SK-N-MC (cell line): ENCODE data around the gene LIME1.

Experiments used
- DNase-seq: peaks from one replicate; pipeline ENCODE4 v3.0.0-alpha.2; 2011; ENCODE audit warnings: low read depth, low spot score
- H3K27ac ChIP-seq: fragments of 200-600 bp; sonication (generic); 2 replicates; pipeline ENCODE4 v1.5.1; 2016; ENCODE audit warnings: mixed run types
- H3K36me3 ChIP-seq: fragments of 200-600 bp; sonication (generic); 2 replicates; pipeline ENCODE4 v1.6.1; 2017; ENCODE audit warnings: antibody characterized with exemption, low read length, mixed read lengths; ENCODE audit not compliant: insufficient read depth
- H3K4me3 ChIP-seq: fragments of 200-600 bp; sonication (generic); 2 replicates; pipeline ENCODE4 v1.5.1; 2016
- H3K9ac ChIP-seq: fragments of 200-600 bp; sonication (generic); 2 replicates; pipeline ENCODE4 v1.8.0; 2017; ENCODE audit warnings: mixed run types, mixed read lengths; ENCODE audit not compliant: insufficient read length
- H3K9me3 ChIP-seq: fragments of 200-600 bp; sonication (generic); 2 replicates; pipeline ENCODE4 v1.6.1; 2017; ENCODE audit warnings: low read depth, mild to moderate bottlenecking, antibody characterized with exemption, low read length, moderate library complexity, mixed read lengths
- EZH2 ChIP-seq: fragments of 200-600 bp; sonication (generic); IDR thresholded peaks from one replicate; pipeline ENCODE4 v1.6.1; 2017; ENCODE audit warnings: antibody characterized with exemption
- FOXP2 ChIP-seq: optimal IDR thresholded peaks from 2 replicates; pipeline ENCODE3; 2011; ENCODE audit warnings: mild to moderate bottlenecking, moderate library complexity; ENCODE audit not compliant: insufficient read depth; ENCODE audit errors: extremely low read length, control extremely low read depth
- POLR2AphosphoS5 ChIP-seq: IDR thresholded peaks from 2 replicates; pipeline ENCODE4 v1.6.1; 2012; ENCODE audit warnings: mild to moderate bottlenecking, low read depth, low read length, borderline replicate concordance

LIME1 gene

DNA sequence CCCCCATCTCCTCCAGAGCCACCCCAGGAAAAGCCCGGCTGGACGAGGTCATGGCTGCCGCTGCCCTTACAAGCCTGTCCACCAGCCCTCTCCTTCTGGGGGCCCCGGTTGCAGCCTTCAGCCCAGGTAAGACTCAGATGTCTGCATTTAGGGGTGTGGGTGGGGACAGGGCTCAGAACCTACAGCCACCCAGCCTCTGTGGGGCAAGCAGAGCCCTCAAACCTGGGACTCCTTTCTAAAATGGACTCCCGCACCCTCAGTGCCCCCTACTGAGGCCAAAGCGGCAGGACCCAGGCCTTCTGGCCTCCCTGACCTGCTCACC is 4.9 kb downstream of the LIME1 start:
- no peak for DNase-seq
- H3K27ac ChIP-seq: no peak overlapping the region
- TF ChIP-seq EZH2: no peak
- no peak for TF ChIP-seq FOXP2
- no peak for TF ChIP-seq POLR2AphosphoS5
- H3K36me3 ChIP-seq: peaks cover 3% of the 10 kb centered on the region; the same call in 1 of the 2 replicates
- H3K9ac ChIP-seq: no peak overlapping the region
- peak overlapping the region; percentile 82 for H3K4me3 ChIP-seq
- no peaks in the 10 kb centered on the region for H3K9me3 ChIP-seq

DNA sequence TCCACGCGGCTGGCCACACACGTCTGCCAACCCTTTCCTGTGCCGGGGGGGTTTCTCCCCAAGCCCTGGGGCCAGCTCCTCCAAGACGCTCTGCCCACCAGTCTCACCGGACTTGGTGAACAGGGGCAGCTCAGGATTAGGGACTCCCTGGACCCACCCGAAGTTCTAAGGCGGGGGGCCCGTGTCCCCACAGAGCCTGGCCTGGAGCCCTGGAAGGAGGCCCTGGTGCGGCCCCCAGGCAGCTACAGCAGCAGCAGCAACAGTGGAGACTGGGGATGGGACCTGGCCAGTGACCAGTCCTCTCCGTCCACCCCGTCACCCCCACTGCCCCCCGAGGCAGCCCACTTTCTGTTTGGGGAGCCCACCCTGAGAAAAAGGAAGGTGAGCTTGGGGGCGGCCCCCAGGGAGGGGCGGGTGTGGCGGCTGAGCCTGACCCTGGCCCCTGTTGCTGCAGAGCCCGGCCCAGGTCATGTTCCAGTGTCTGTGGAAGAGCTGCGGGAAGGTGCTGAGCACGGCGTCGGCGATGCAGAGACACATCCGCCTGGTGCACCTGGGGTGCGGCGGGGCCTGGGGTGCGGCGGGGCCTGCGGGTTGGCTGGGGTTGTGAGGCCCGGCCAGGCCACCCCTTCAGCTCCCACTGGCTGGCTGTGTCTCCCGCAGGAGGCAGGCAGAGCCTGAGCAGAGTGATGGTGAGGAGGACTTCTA is 5.4 kb downstream of the LIME1 start:
- no peak for DNase-seq
- Histone ChIP-seq H3K4me3 (no peak overlapping the region), H3K27ac (no peak overlapping the region), H3K36me3 (peaks cover 3% of the 10 kb centered on the region; the same call in 1 of the 2 replicates), H3K9me3 (no peaks in the 10 kb centered on the region), H3K9ac (no peak overlapping the region)
- TF ChIP-seq FOXP2 (no peak), EZH2 (no peak), POLR2AphosphoS5 (no peak)

DNA sequence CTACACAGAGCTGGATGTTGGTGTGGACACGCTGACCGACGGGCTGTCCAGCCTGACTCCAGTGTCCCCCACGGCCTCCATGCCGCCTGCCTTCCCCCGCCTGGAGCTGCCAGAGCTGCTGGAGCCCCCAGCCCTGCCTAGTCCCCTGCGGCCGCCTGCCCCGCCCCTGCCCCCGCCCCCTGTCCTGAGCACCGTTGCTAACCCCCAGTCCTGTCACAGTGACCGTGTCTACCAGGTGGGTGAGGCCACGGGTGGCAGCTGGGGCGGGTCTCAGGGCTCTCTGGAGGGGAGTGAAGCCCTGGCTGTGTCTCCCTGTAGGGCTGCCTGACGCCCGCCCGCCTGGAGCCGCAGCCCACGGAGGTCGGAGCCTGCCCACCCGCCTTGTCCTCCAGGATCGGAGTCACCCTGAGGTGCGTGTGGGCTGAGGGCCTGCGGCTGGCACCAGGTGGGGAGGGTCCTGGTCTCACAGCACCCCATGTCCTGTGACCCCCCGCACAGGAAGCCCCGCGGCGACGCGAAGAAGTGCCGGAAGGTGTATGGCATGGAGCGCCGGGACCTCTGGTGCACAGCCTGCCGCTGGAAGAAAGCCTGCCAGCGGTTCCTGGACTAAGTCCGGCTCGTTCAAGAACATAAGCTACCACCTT is 6.0 kb downstream of the LIME1 start:
- H3K4me3 ChIP-seq: no peak overlapping the region
- DNase-seq: no peak
- H3K9me3 ChIP-seq: no peaks in the 10 kb centered on the region
- H3K9ac ChIP-seq: no peak overlapping the region
- peaks cover 3% of the 10 kb centered on the region; the same call in 1 of the 2 replicates for H3K36me3 ChIP-seq
- TF ChIP-seq POLR2AphosphoS5: no peak
- TF ChIP-seq FOXP2: no peak
- TF ChIP-seq EZH2: no peak
- no peak overlapping the region for H3K27ac ChIP-seq

DNA sequence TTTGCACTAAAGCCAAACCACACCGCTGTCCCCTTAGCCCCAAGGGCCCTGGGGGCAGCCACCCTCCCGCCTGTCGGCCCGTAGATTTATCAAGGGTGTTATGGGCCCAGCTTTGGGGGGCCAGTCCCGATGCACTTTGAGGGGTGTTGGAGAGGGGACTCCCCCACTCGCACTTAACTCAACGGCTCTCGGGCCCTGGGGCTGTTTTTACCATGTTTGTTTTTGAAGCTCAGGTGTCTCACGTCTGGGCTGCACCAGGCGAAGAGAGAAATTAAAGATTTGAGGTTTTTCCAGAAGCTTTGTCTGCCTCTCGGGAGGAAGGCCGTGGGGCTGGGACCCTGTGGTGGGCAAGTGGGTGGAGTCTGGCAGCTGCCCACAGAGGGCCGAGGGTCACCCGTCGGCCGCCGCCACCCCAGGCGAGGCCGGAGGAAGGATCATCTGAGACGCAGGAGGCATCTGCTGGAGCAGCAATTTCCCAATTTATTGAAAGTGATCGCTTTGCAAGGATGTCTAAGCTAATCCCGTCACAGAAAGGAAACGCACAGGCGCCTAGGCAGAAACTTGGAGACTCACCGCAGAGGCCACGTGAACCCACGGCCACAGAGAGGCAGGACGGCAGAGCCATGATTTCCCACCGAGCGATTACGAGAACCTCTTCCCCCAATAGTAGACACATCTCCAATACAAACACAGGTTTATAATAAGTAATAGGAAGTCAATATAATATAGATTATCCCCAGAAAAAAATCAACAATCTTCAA is 6.9 kb downstream of the LIME1 start:
- DNase-seq: no peak
- Histone ChIP-seq H3K27ac (no peak overlapping the region), H3K9ac (no peak overlapping the region), H3K36me3 (peaks cover 3% of the 10 kb centered on the region; the same call in 1 of the 2 replicates), H3K4me3 (no peak overlapping the region), H3K9me3 (no peaks in the 10 kb centered on the region)
- TF ChIP-seq EZH2 (no peak), FOXP2 (no peak), POLR2AphosphoS5 (no peak)

DNA sequence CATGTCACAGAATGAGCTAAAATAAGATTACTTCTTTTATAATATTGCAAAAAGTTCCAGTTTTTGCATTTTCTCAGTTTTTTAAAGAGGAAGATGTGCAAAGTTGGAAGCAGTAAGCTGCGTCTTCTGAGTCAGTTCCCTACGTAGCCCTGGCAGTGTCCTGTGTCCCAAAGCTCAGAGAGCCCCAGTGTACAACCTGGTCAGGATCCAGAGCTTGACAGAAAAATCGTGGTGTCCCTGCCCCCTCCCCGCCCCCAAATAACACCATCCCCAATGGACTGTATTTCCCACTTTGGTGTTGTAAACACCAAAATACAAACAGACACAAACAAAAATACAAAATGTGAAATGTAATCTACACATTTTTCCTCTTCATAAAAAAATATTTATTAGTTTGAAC is 7.7 kb downstream of the LIME1 start:
- Histone ChIP-seq H3K27ac (no peak overlapping the region; the same call in 1 of the 2 replicates), H3K4me3 (no peak overlapping the region), H3K36me3 (peaks cover 3% of the 10 kb centered on the region; the same call in 1 of the 2 replicates), H3K9ac (no peak overlapping the region), H3K9me3 (no peaks in the 10 kb centered on the region)
- TF ChIP-seq FOXP2 (no peak), POLR2AphosphoS5 (0 out of 2 replicates have a peak, but pooled peaks have one; percentile 10), EZH2 (no peak)
- DNase-seq: no peak

DNA sequence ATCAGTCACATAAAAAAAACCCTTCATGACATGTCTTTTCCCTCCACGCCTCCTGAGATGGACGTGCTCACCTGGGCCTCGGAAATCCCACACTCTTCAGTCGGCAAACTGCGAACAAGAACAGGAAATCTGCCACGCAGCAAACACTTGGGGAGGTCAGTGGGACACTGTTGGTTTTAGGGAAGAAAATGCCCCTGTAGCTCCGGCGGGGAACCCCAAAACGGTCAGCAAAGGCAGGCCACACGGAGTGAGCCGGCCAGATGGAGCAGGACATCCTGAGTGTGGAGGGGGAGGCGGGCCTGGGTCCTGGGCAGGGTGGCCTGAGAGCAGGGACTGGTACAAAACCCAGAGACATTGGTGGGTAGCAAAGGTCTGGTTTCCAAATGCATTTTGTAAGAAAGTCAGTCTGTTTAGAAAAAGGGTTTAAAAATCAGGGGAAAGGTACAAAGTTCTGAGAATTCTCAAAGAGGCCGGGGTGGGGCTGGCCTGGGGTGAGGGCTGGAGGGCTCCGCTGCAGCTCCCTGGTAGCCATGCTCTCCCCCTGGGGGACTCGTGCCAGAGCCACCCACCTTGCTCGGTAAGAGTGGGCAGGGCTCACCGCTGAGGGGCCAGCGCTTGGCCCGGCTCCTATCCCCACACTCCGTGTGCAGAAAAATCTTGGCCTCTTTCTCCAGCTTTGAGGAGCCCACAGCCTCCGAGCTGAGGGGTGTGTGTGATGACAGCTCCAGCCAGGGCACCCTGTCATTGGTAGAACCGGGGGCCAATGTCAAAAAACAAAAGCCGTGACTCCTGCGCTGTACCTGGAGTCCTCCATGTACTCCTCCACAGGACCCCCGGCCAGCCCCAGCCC is 8.3 kb downstream of the LIME1 start:
- Histone ChIP-seq H3K9ac (no peak overlapping the region), H3K27ac (no peak overlapping the region), H3K36me3 (peaks cover 3% of the 10 kb centered on the region; the same call in 1 of the 2 replicates), H3K4me3 (no peak overlapping the region), H3K9me3 (no peaks in the 10 kb centered on the region)
- no peak for DNase-seq
- TF ChIP-seq FOXP2 (no peak), POLR2AphosphoS5 (no peak; the same call in 1 of the 2 replicates), EZH2 (no peak)

DNA sequence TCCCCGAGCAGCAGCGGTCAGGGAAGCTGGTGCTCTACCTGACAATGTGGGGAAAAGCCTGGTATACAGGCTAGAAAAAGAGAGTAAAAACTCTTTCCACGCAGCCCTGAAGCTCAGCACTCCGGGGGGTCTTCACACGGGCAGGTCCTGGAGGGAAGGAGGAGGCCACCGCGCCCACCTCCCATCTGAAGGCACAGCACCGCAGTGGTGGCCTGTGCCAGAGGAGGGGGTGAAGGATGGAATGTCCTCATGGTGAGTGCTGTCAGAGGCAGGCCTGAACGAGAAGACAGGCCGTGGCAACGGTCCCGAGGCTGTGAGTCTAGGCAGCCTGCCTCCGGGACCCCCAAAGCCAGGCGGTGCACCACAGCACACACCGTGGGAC is 9.0 kb downstream of the LIME1 start:
- Histone ChIP-seq H3K36me3 (peaks cover 3% of the 10 kb centered on the region; the same call in 1 of the 2 replicates), H3K9me3 (no peaks in the 10 kb centered on the region), H3K4me3 (no peak overlapping the region), H3K27ac (peak overlapping the region; percentile 42; the same call in 1 of the 2 replicates), H3K9ac (no peak overlapping the region)
- no peak for DNase-seq
- TF ChIP-seq POLR2AphosphoS5 (no peak), FOXP2 (no peak), EZH2 (no peak)
